Endothelial cell of umbilical vein (primary cell): Measurements from ENCODE around the gene MRFAP1. TPM values are rescaled to one million over a fixed set of nuclear protein-coding genes. Genes with fewer than 3 reads are reported as not detected.
"Not testable (repeated sequence)": the region's sequence is repeated elsewhere in the genome, so short reads cannot be mapped to it uniquely, and the experiment has no call there.

ENCODE experiments used
- BruUV-seq: library from RNA; stranded (reverse); fragments of 400-500 nt; replicated peaks from 2 replicates; lab custom pipeline; 2021; lab: Mats Ljungman, UMichigan
- CTCF ChIA-PET: fragments of 300-600, 350-600 bp; sonication (Branson Sonifier 250); formaldehyde crosslinking; loops from one replicate; lab custom pipeline; 2021; ENCODE audit warnings: antibody characterized with exemption, inconsistent platforms; lab: Charles Lee
- POLR2A ChIA-PET: fragments of 300-600, 350-600 bp; sonication (Branson Sonifier 250); formaldehyde crosslinking; loops from one replicate; lab custom pipeline; 2021; ENCODE audit warnings: antibody characterized with exemption, inconsistent platforms; lab: Charles Lee
- DNase-seq: peaks from one replicate; pipeline ENCODE4 v3.0.0-alpha.2; 2011; ENCODE audit warnings: low read depth, low spot score
- FAIRE-seq: peaks from 2 replicates; lab custom pipeline; 2011; peaks lifted over from hg19 to GRCh38; lab: Jason Lieb, UNC
- H2AFZ ChIP-seq: 2 replicates; pipeline ENCODE4 v1.6.0; 2012; ENCODE audit warnings: low read depth, low read length, control low read depth, inconsistent platforms
- H3K27ac ChIP-seq: 2 replicates; pipeline ENCODE4 v1.5.1; 2011; ENCODE audit warnings: low read depth, mild to moderate bottlenecking, control low read depth, low read length, moderate library complexity; ENCODE audit not compliant: insufficient read depth
- H3K27me3 ChIP-seq, 2 experiments: 2 replicates each; pipeline versions ENCODE4 v1.6.0 to v1.6.1; 2011; ENCODE audit warnings: low read length in 2 of 2, mixed read lengths in 1 of 2; ENCODE audit not compliant: control insufficient read depth in 2 of 2, insufficient read depth in 2 of 2
- H3K36me3 ChIP-seq, 2 experiments: 2 replicates in 1 of 2; 3 replicates in 1 of 2; pipeline ENCODE4 v1.5.1; 2011; ENCODE audit warnings: low read length in 2 of 2, mild to moderate bottlenecking in 1 of 2, moderate library complexity in 1 of 2; ENCODE audit not compliant: control insufficient read depth in 2 of 2, insufficient read depth in 2 of 2; ENCODE audit errors: extremely low read depth in 1 of 2
- H3K4me1 ChIP-seq: 3 replicates; pipeline ENCODE4 v1.5.1; 2011; ENCODE audit warnings: mild to moderate bottlenecking, low read length; ENCODE audit not compliant: control insufficient read depth, insufficient read depth; ENCODE audit errors: extremely low read depth
- H3K4me2 ChIP-seq: 2 replicates; pipeline ENCODE4 v1.6.1; 2011; ENCODE audit warnings: low read length, control low read depth, mixed read lengths; ENCODE audit not compliant: insufficient read depth
- H3K4me3 ChIP-seq, 3 experiments: fragments of 200-600 bp in 1 of 3; sonication (generic), shearing (Covaris generic) in 1 of 3; replicated peaks in 1 of 3; 2 replicates each; pipeline ENCODE4 v1.5.1; 2011 to 2016; ENCODE audit warnings: control low read depth in 3 of 3, low read length in 3 of 3, mild to moderate bottlenecking in 2 of 3, inconsistent platforms in 1 of 3, low read depth in 1 of 3, moderate library complexity in 1 of 3; ENCODE audit not compliant: insufficient read depth in 1 of 3
- H3K79me2 ChIP-seq: 2 replicates; pipeline ENCODE4 v1.6.0; 2012; ENCODE audit warnings: low read length, inconsistent platforms; ENCODE audit not compliant: control insufficient read depth, insufficient read depth
- H3K9ac ChIP-seq: replicated peaks from 2 replicates; pipeline ENCODE3; 2011; ENCODE audit warnings: low read length, control low read depth; ENCODE audit not compliant: insufficient read depth; ENCODE audit errors: extremely low read depth
- H3K9me1 ChIP-seq: replicated peaks from 3 replicates; pipeline ENCODE4 v1.6.0; 2011; ENCODE audit warnings: mild to moderate bottlenecking, low read length; ENCODE audit not compliant: control insufficient read depth, insufficient read depth; ENCODE audit errors: extremely low read depth
- H3K9me3 ChIP-seq: replicated peaks from 2 replicates; pipeline ENCODE4 v1.5.1; 2012; ENCODE audit warnings: low read length, inconsistent platforms; ENCODE audit not compliant: control insufficient read depth, insufficient read depth
- H4K20me1 ChIP-seq: replicated peaks from 2 replicates; pipeline ENCODE3; 2011; ENCODE audit warnings: mild to moderate bottlenecking, low read length; ENCODE audit not compliant: control insufficient read depth, insufficient read depth; ENCODE audit errors: extremely low read depth
- EZH2 ChIP-seq: IDR thresholded peaks from 2 replicates; pipeline ENCODE4 v1.6.1; 2012; ENCODE audit warnings: borderline replicate concordance, low read depth, mild to moderate bottlenecking, moderate library complexity, low read length, inconsistent platforms; ENCODE audit not compliant: severe bottlenecking
- FOS ChIP-seq: IDR thresholded peaks from 2 replicates; pipeline ENCODE4 v1.6.1; 2011; ENCODE audit warnings: mild to moderate bottlenecking, low read length, moderate library complexity, borderline replicate concordance; ENCODE audit not compliant: insufficient read depth
- GATA2 ChIP-seq: IDR thresholded peaks from 2 replicates; pipeline ENCODE4 v1.7.0; 2011; ENCODE audit warnings: low read depth, mild to moderate bottlenecking, moderate library complexity, mixed read lengths, low read length; ENCODE audit not compliant: insufficient read length, insufficient read depth
- MYC ChIP-seq: IDR thresholded peaks from one replicate; pipeline ENCODE4 v1.6.1; 2011; ENCODE audit warnings: mild to moderate bottlenecking, low read depth, low read length
- POLR2A ChIP-seq: IDR thresholded peaks from 2 replicates; pipeline ENCODE4 v1.6.1; 2012; ENCODE audit warnings: low read depth, mild to moderate bottlenecking, control low read depth, low read length
- dilution Hi-C: fragments of 300-500 bp; cut with MboI; formaldehyde crosslinking; loops from one replicate; pipeline ENCODE4 v1.15.0; 2019; ENCODE audit warnings: low sequenced_read_pairs; ENCODE audit not compliant: extremely low pct_ligation_motif_present
- intact Hi-C: fragments of 100-400 bp; cut with micrococcal nuclease; formaldehyde crosslinking; loops from one replicate; pipeline ENCODE4 v1.10.0; 2022
- polyA plus RNA-seq, 4 experiments: library from polyadenylated mRNA; depleted of rRNA in 3 of 4; stranded (reverse) in 3 of 4; unstranded in 1 of 4; fragments of >200 nt; gene quantifications; 2 replicates each; pipeline versions ENCODE4 v1.2.1 to v1.2.3, GENCODE V29; 2011 to 2012; ENCODE audit warnings: missing spikeins in 1 of 4
- total RNA-seq: library from RNA; stranded (reverse); gene quantifications from 2 replicates; pipeline ENCODE4 v1.2.3, GENCODE V29; 2021

The MRFAP1 gene
- total and polyA plus RNA-seq, 2 donors (not counting 3 experiments of a cell fraction or from before 2014, with no cell fraction given): 170 to 317 TPM

GRCh38 chr4:6672131-6672530 is 31.6 kb downstream of the MRFAP1 start:
- intact Hi-C loops (no loop called here), dilution Hi-C loops (no loop called here)
- no peak for TF ChIP-seq EZH2
- TF ChIP-seq POLR2A: no peak
- TF ChIP-seq GATA2: no peak
- no peak for TF ChIP-seq MYC
- no peak for TF ChIP-seq FOS
- BruUV-seq: no TSS peak
- no peak overlapping the region for H3K4me3 ChIP-seq
- peaks cover 26% of the 10 kb centered on the region for H3K79me2 ChIP-seq
- H3K36me3 ChIP-seq: no peaks in the 10 kb centered on the region
- H3K9ac ChIP-seq: no peak overlapping the region
- H2AFZ ChIP-seq: no peak overlapping the region
- no peak overlapping the region for H3K27ac ChIP-seq
- no peak for DNase-seq
- no peaks in the 10 kb centered on the region for H3K9me3 ChIP-seq
- H3K9me1 ChIP-seq: no peaks in the 10 kb centered on the region
- H3K4me1 ChIP-seq: peaks cover 10% of the 10 kb centered on the region
- ChIA-PET POLR2A (no interaction called here), CTCF (interaction anchor here (1.1 to 1.4 kb wide), 2 partner anchors 8 to 399 kb away, joined by 3 read pairs; no protein-coding TSS in a partner anchor)
- no peak for FAIRE-seq
- no peaks in the 10 kb centered on the region for H4K20me1 ChIP-seq
- H3K4me2 ChIP-seq: no peak overlapping the region
- no peaks in the 10 kb centered on the region for H3K27me3 ChIP-seq

GRCh38 chr4:6672541-6673190 is 32.2 kb downstream of the MRFAP1 start:
- POLR2A ChIA-PET: interaction anchor here (1.1 to 1.5 kb wide), 3 partner anchors 8 to 37 kb away, joined by 3 to 7 read pairs (median 3); partner anchors contain the start of gene MRFAP1L1
- BruUV-seq, H3K36me3 ChIP-seq, dilution Hi-C loops, H3K9me1 ChIP-seq, H3K4me2 ChIP-seq, H3K27ac ChIP-seq, H3K9me3 ChIP-seq, H3K27me3 ChIP-seq, FAIRE-seq, H4K20me1 ChIP-seq, H3K4me3 ChIP-seq, H2AFZ ChIP-seq, H3K9ac ChIP-seq, DNase-seq: not testable (repeated sequence)
- CTCF ChIA-PET: interaction anchor here (1.1 to 2.3 kb wide), 3 partner anchors 8 to 399 kb away, joined by 3 to 6 read pairs (median 3); partner anchors contain the start of gene MRFAP1
- intact Hi-C loops: loop anchor here (1.0 kb wide), 1 partner anchor 32 kb away; the partner anchor contains the start of gene MRFAP1
- Histone ChIP-seq H3K79me2 (peaks cover 27% of the 10 kb centered on the region), H3K4me1 (peaks cover 10% of the 10 kb centered on the region)

GRCh38 chr4:6673191-6673659 is 32.7 kb downstream of the MRFAP1 start:
- H3K4me3 ChIP-seq: peak overlapping the region in 2 of 3 experiments; percentile 49 to 57
- CTCF ChIA-PET: interaction anchor here (0.8 to 2.3 kb wide), 4 partner anchors 9 to 47 kb away, joined by 3 to 6 read pairs (median 4); partner anchors contain the start of gene MRFAP1
- H3K27me3 ChIP-seq, H3K9ac ChIP-seq, H3K36me3 ChIP-seq, dilution Hi-C loops, H3K9me3 ChIP-seq, FAIRE-seq, H4K20me1 ChIP-seq, H3K9me1 ChIP-seq, H3K27ac ChIP-seq: not testable (repeated sequence)
- peak; percentile 39 for DNase-seq
- H3K4me2 ChIP-seq: peak overlapping the region; percentile 66
- intact Hi-C loops: loop anchor here (1.0 kb wide), 1 partner anchor 33 kb away; the partner anchor contains the start of gene MRFAP1
- TSS peak; percentile 83 for BruUV-seq
- peak overlapping the region; percentile 97 for H2AFZ ChIP-seq
- POLR2A ChIA-PET: interaction anchor here (0.9 to 1.5 kb wide), 5 partner anchors 9 to 36 kb away, joined by 3 to 7 read pairs (median 3); partner anchors contain the start of genes MRFAP1 and MRFAP1L1
- peaks cover 10% of the 10 kb centered on the region for H3K4me1 ChIP-seq
- peaks cover 27% of the 10 kb centered on the region for H3K79me2 ChIP-seq
